ENCODE measurements around the gene UBTD1. TPM values are rescaled to one million over a fixed set of nuclear protein-coding genes. Genes with fewer than 3 reads are reported as not detected.
A peak's percentile ranks its signal among the peaks of the same experiment; 100 is the strongest.

The UBTD1 gene
- total RNA-seq, 2 experiments from 2014 or later, result 1.6 to 2.1 TPM

GRCh38 chr10:97500297-97500575, 1.5 kb downstream of the UBTD1 start:
- peaks cover 18% of the 10 kb centered on the region for H3K4me1 Mint-ChIP-seq (ENCODE audit: low read depth)
- no peak for DNase-seq
- H3K27ac Mint-ChIP-seq, result no peak overlapping the region
- peaks cover 11% of the 10 kb centered on the region for H3K36me3 Mint-ChIP-seq (ENCODE audit: low read depth)
- intact Hi-C loops (cut with micrococcal nuclease), result no loop called here
- peak overlapping the region; percentile 56 for H3K4me3 Mint-ChIP-seq
- POLR2A ChIA-PET, result no interaction called here
- H3K9me3 Mint-ChIP-seq, result no peaks in the 10 kb centered on the region
- H3K27me3 Mint-ChIP-seq, result peaks cover 30% of the 10 kb centered on the region
- TF ChIP-seq CTCF (IDR thresholded peaks at IDR 0.05), result no peak
- CTCF ChIA-PET, result interaction anchor here (1.1 to 1.5 kb wide), 2 partner anchors 34 to 37 kb away, joined by 4 read pairs; no protein-coding TSS in a partner anchor
- no peak for ATAC-seq

GRCh38 chr10:97502916-97503315, 4.2 kb downstream of the UBTD1 start:
- H3K9me3 Mint-ChIP-seq, result no peaks in the 10 kb centered on the region
- no peaks in the 10 kb centered on the region for H3K4me1 Mint-ChIP-seq (ENCODE audit: low read depth)
- no peak overlapping the region for H3K4me3 Mint-ChIP-seq
- TF ChIP-seq CTCF (IDR thresholded peaks at IDR 0.05), result no peak
- POLR2A ChIA-PET, result interaction anchor here (0.6 kb wide), 1 partner anchor 41 kb away, joined by 4 read pairs; no protein-coding TSS in a partner anchor
- H3K36me3 Mint-ChIP-seq (ENCODE audit: low read depth), result peaks cover 1% of the 10 kb centered on the region
- intact Hi-C loops (cut with micrococcal nuclease), result no loop called here
- DNase-seq, result no peak
- ATAC-seq, result no peak
- H3K27me3 Mint-ChIP-seq, result peaks cover 30% of the 10 kb centered on the region
- no peak overlapping the region for H3K27ac Mint-ChIP-seq
- CTCF ChIA-PET, result interaction anchor here (1.1 kb wide), 1 partner anchor 73 kb away, joined by 3 read pairs; no protein-coding TSS in a partner anchor

GRCh38 chr10:97503406-97503805, 4.7 kb downstream of the UBTD1 start:
- no peak overlapping the region for H3K4me3 Mint-ChIP-seq
- POLR2A ChIA-PET, result interaction anchor here (0.6 kb wide), 1 partner anchor 41 kb away, joined by 4 read pairs; no protein-coding TSS in a partner anchor
- no peaks in the 10 kb centered on the region for H3K9me3 Mint-ChIP-seq
- H3K4me1 Mint-ChIP-seq (ENCODE audit: low read depth), result no peaks in the 10 kb centered on the region
- H3K36me3 Mint-ChIP-seq (ENCODE audit: low read depth), result no peaks in the 10 kb centered on the region
- CTCF ChIA-PET, result interaction anchor here (0.7 kb wide), 1 partner anchor 50 kb away, joined by 3 read pairs; no protein-coding TSS in a partner anchor
- ATAC-seq (no peak), DNase-seq (no peak)
- intact Hi-C loops (cut with micrococcal nuclease), result no loop called here
- peaks cover 30% of the 10 kb centered on the region for H3K27me3 Mint-ChIP-seq
- H3K27ac Mint-ChIP-seq, result no peak overlapping the region
- no peak for TF ChIP-seq CTCF (IDR thresholded peaks at IDR 0.05)

- Mint-ChIP-seq H3K27ac (no peak overlapping the region), H3K4me3 (no peak overlapping the region), H3K27me3 (peaks cover 23% of the 10 kb centered on the region), H3K36me3 (ENCODE audit: low read depth) (no peaks in the 10 kb centered on the region), H3K9me3 (no peaks in the 10 kb centered on the region), H3K4me1 (ENCODE audit: low read depth) (no peaks in the 10 kb centered on the region)
- no peak for ATAC-seq
- POLR2A ChIA-PET, result interaction anchor here (0.6 kb wide), 1 partner anchor 20 kb away, joined by 3 read pairs; no protein-coding TSS in a partner anchor
- TF ChIP-seq CTCF (IDR thresholded peaks at IDR 0.05), result no peak
- intact Hi-C loops (cut with micrococcal nuclease), result no loop called here
- CTCF ChIA-PET, result interaction anchor here (0.9 to 1.0 kb wide), 2 partner anchors 29 to 41 kb away, joined by 3 to 4 read pairs; no protein-coding TSS in a partner anchor
- DNase-seq, result no peak
These were observed 6.4 kb downstream of the UBTD1 start for GRCh38 chr10:97505152-97505551.

GRCh38 chr10:97506199-97506991, 7.7 kb downstream of the UBTD1 start:
- TF ChIP-seq CTCF (IDR thresholded peaks at IDR 0.05), result no peak
- H3K9me3 Mint-ChIP-seq, result no peaks in the 10 kb centered on the region
- intact Hi-C loops (cut with micrococcal nuclease), result no loop called here
- POLR2A ChIA-PET, result no interaction called here
- no peaks in the 10 kb centered on the region for H3K36me3 Mint-ChIP-seq (ENCODE audit: low read depth)
- no peak overlapping the region for H3K27ac Mint-ChIP-seq
- CTCF ChIA-PET, result no interaction called here
- no peaks in the 10 kb centered on the region for H3K4me1 Mint-ChIP-seq (ENCODE audit: low read depth)
- no peak for DNase-seq
- no peak for ATAC-seq
- no peak overlapping the region for H3K4me3 Mint-ChIP-seq
- H3K27me3 Mint-ChIP-seq, result peaks cover 13% of the 10 kb centered on the region
